GM21723 (cell line): Measurements from ENCODE around the gene ZBTB43.

Experiments used
- ATAC-seq: cut with Tn5 transposase; IDR thresholded peaks from one replicate; pipeline ENCODE4 v1.9.1; 2021; ENCODE audit warnings: mild to moderate bottlenecking, moderate library complexity; ENCODE audit not compliant: unreplicated experiment

ZBTB43 gene

DNA sequence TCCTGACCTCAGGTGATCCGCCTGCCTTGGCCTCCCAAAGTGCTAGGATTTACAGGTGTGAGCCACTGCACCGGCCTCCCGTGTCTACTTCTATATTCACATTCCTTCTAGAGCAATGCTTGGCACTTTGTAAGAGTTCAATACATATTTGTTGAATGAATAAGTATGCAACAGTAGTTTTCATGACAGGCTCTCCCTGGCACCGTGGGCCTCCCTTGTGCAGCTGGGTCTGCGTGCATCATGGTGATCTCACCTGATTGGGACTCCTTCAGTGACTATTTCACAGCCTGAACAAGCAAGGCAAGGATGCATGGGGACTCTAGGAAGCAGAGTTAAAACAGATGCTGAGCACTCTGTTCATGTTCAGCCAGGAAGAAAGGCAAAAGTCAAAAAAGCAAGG lies 48.8 kb downstream of the ZBTB43 start:
- ATAC-seq = no peak

DNA sequence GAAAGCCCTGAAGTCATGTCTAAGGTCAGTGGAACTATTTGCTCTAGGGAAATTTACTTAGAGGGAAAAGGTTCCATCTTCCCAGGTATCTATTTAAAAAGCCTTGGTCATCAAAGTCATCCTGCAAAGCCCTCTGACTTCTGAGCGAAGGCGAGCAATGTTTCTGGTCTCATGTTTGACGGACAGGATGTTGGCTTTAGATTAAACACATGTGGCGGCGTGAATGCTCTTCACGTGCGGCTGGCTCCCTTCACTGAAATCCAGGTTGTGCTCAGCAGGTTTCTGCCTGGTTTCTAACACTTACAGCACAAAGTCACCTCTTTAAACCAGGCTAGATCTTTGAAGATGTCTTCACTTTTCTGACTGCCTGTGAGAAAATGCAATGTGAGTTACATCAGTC lies 49.9 kb downstream of the ZBTB43 start:
- ATAC-seq = no peak

DNA sequence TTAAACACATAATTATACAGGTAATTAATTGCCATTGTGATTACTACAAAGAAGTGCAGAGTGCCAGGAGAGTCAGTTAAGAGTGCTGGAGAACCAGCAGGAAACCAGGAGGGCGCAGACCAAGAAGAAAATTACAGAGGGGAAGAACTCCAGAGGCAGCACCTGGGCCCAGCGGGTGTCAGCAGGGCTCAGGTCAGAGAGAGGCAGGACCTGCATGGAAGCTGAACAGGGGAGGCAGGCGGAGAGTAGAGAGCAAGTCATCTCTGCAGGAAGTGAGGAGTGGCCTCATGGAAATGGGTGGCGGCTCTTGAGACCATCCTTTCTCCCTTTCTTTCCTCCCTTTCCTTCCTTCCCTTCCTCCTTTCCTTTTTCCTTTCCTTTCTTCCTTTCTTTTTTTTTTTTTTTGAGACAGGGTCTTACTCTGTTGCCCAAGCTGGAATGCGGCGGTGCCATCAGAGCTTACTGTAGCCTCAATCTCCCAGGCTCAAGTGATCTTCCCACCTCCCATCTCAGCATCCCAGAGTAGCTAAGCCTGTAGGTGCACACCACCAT lies 51.6 kb downstream of the ZBTB43 start:
- ATAC-seq = no peak

DNA sequence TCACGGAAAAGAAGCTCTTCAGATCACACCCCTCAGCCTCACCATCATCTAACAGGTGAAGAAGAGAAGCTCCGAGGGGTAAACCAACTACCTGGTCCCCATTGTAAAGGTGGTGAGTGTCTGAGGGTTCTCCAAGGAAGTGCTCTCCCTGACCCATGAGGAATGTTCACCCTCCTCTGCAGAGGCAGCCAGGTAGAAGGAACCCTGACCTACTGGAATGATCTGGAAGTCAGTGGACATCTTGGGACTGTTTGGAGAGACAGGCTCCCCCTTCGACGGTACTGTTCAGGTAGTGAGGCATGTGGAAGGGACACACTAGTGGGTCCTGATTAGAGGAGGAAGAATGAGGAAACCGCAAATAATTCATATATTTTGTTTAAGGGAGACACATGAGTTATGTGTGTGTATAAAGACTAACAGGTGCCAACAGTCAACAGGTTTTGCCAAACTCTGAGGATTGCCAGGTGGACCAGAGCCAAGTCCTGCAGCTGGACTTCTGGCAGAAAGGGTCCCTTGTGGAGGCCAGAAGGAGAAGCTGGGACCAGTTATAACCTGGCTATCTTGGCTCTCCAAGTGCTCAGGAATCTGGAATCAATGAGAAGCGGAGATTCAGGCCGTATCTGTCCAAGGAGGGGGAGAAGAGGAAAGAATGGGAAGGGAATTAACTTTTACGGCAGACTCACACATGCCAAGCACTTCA lies 52.6 kb downstream of the ZBTB43 start:
- no peak for ATAC-seq

DNA sequence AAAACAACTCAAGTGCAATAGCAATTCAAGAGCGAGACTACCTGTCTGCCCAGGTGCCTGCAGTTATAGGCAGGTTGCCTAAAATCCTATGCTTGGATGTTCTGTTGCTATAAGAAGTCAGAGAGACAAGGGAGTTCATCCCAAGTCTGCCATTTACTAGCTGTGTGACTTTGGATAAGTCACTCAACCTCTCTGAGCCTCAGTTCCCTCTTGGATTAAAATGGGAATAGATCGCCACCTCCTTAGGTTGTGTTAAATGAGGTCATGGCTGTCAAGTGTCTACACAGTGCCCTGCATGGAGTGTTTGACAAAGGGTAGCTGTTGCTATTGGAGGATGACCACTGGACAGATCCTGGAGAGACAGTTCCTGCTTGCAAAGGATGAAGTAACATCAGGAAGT lies 54.3 kb downstream of the ZBTB43 start:
- no peak for ATAC-seq

DNA sequence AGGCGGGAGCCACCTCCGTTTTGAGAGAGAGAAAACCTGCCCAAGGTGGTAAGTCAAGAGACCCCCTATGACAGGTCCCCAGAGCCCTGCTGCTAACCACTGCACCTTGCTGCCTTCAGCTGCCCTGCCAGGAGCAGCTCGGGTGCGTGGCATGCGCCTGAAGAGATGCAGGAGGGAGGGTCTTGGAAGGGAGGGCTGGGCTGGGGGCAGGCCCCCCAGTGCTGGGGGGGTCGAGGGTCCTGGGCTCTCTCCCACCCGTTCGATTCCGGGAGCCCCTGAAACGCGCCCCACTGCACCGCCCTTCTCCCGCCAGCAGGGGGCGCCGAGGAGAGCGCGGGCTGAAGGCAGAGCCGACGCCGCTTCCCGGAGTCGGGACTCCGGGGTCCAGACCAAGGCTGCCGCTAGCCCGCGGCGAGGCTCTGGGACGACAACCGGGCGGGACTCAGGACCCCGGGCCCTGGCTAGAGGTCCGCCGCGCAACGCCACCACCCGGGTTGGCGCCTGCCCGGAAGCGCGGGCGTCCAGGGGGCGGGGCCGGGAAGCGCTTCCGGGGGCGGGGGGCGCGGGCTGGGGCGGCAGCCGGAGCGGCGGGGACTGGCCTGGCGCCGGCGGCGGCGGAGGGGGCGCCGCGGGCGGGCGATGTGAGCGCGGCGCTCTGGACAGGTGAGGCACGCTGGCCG lies 55.4 kb downstream of the ZBTB43 start, which contains the start of gene ZBTB34:
TSS of gene ZBTB34 (plus strand) at position 563 of the 680 bp plus-strand sequence. CDS start 18,761 bp downstream, outside the sequence.
- peak; percentile 68 for ATAC-seq

DNA sequence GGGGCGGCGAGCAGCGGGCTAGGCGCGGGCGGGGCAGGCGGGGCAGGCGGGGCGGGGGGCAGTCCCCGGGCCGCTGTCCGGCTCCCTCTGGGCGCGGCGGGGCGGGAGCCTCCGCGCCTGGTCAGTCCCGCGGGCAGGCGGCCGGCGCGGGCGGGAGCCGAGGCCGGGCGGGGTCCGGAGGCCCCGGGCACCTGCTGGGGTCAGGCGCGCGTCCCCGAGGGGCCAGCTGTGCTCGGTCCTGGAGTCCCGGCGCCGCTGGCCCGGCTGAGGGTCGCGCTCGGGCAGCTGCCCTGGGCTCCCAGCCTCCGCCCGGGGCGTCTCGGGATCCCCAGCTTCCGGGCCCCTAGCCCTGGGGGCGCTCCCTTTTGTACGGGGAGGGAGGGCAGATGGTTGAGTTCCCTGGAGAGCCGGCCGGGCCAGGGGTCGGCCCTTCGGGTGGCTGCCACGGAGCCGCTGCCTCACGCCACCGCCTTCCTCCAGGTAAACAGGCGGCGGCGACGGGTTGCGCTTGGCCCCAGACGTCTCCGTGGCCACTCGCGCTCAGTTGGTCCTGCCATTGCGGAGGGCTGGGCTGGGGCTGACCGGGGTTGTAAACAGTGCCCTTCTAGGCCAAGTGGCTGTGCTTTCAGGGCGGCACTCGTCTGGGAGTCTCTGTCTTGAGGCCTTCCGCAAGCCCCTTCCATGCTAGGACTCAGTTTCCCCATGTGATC lies 56.1 kb downstream of the ZBTB43 start:
- peak; percentile 42 for ATAC-seq

DNA sequence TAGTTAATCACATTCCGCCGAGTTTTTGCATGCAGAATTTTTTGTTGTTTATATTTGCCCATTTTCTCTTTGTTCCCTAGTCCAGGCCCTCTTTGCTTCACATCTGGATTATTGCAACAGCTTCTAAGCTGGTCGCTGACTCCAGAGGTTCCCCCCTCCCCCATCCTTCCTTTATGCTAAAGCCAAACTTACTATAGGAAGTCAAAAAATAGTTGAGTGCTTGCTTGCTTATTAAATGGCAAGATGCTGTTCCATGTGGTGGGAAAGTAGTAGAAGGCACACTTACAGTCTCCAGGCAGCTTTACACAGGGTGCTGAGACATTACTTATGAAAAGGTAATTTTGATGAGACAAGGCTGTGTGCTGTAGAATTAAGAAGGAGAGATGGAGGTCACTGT lies 56.9 kb downstream of the ZBTB43 start:
- ATAC-seq = no peak

DNA sequence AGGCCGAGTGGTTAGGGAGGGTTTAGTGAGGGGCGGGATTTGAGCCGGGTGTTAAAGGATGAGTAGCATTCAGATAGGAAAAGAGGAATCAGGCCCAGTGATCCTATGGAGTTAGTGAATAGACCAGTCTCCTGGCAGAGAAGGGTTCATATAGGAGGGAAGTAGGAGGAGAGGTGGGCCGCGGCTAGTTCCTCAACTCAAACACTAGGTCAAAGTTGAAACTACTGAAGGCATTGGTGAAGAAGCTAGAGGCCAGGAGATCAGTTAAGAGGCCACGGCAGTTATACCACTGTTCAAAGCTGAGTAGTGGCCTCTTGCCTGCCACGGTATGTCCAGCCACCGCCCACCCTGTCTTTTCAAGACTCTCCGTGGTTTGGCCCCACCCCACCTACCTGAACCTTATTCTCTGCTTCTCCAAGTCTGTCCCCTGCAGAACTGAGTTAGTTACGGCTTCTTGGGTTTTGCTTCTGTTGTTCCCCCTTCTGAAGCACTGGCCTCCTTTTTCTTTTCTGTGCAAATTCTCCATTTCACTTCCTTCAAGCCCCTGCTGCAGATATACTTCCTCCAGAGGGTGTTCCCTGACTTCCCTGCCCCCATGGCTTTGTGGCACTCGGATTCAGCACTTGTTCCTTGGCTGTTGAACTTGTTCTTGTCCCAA lies 57.4 kb downstream of the ZBTB43 start:
- ATAC-seq = no peak

DNA sequence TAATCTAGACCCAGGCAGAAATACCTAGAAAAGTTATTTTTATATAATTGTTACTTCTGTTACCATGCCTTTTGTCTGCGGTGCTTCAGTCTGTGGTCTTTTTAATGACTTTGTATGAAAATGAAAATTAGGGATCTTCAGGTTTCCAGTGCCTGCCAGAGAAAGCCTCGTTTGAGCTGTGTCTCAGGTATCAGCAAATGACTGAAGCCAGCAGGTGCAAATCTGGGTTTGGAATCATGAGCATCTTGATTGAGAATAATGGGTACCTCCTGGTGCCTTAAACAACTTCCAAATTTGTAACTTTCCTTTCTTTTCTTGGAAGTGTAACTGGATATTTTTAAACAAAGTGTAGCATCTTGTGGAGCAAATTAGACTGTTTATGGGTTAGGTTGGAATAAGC lies 59.9 kb downstream of the ZBTB43 start:
- no peak for ATAC-seq

DNA sequence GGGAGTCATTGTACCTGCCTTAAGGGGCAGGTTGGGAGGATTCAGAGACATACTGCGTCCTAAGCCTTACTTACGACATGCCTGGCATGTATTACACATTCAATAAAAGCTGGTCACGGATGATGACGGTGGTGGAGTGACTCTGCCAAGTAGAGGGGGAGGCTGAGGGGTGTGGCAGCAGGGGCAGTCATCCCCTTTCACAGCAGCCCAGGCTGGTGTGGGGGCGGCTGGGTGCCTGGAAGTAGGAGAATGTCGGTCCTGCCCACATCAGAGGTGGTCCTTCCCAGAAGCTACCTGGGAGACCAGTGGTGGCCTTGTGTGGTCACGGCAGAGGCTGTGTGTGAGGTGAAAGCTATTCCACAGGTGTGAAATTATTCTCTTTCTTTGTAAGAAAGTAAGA lies 64.5 kb downstream of the ZBTB43 start:
- no peak for ATAC-seq

DNA sequence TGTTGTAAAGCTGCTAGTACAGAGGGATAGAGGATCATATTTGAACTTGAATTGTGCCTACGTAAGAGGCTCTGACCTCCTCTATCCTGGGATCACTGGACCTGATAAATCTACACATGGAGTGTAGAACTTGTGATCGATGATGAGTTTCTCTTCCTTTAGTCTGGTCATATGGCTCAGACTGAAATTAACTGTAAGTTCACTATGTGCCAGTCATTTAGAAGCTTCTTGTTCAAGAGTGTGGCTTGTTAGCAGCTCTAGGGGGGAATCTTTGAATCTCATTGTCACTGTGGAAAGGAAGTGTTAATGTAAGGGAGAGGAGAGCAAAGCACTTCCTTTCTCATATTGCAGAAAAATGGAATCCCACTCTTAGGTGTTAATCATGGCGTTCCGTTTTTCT lies 67.7 kb downstream of the ZBTB43 start:
- ATAC-seq = no peak

DNA sequence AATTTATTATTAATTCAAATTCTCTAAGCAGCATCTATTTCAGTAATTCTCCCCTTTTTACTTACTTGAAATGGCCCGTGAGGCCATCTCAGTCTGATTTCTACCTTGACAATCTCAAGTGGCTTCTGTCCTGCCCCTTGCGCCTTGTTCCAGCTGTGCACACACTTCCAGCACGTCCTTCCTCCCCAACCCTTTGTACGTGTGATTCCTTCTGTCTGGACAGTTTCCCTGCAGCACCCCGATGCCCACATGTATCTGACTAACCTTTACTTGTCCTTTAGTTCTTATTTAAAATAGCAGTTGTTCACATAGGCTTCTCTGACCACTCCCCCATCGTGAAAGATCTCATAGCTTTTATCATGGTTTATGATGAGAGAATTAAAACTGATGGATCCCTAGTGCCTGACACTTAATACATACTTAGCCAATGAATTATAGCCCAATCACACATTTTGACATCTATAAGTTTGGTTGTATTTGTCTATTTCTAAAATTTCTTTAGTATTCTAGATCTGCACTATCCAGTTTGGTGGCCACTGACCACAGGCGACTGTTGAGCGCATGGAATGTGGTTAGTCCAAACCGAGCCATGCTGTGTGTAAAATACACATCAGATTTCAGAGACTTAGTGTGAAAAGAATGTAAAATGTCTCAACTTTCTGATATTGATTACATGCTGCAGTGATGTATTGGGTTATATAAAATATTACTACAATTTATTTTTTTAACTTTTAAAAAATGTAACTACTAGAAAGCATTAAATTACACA lies 69.9 kb downstream of the ZBTB43 start:
- ATAC-seq = no peak

DNA sequence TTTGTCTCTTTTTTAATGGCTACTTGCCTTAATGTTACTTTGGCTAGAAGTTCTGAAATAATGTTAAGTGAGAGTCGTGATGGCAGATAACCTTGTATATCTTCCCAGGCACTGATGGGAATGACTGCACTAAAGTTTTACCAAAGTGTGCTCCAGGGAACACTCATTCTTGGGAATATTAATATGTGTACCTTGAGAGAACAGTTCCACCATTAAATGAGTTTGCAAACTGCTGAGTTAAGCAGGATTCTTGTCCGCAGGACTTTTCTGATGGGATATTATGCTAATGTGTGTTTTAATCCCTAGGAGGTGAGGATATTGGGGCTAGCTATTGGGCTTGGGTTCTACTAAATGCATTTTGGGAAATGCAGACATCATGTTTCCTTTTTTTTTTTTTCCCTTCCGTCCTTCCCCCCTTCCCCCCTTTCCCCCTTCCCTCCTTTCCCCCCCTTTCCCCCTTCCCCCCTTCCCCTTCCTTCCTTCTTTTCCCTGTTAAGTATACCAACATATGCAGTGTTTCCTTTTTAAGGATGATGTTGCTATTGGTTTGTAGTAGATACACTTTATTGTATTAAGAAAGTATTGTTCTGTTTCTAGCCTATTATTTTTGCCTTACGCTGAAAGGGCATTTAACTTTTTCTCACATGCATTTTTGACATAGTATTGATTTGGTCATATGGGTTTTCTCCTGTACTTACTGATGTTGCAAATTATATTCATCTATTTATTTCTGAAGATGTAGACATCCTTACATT lies 71.1 kb downstream of the ZBTB43 start:
- ATAC-seq = no peak

DNA sequence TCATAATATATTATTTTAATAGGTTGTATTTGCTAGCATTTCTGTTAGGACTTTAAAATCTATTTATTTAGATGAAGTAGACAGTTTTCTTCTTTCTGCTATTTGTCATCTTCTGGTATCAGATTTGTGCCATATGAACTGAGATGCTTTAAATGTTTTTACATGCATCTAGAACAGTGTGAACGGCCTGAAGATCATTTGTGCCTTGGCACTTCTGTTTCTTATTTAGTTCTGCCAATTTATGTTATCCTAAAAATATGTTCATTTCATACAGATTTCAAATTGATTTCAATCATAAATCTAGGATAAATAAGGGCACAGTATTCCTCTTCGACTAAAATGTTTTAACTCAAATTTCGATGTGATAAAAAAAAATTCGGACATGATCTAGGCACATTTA lies 71.7 kb downstream of the ZBTB43 start:
- ATAC-seq = no peak

DNA sequence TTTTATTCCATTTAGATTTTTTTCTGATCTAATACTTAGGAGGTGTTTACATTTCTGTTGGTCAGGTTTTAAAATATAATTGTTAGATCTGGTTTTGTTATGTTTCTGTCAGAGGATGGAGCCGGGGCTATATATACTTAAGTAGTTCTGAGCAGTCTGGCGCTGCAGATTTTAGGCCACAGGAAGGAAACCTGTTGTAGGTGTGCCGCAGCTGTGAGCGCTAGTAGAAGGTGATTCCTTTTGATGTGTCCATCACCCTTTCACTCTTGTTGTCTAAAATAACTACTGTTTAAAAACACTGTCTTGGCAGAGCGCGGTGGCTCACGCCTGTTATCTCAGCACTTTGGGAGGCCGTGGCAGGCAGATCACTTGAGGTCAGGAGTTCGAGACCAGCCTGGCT lies 72.6 kb downstream of the ZBTB43 start:
- ATAC-seq = no peak

DNA sequence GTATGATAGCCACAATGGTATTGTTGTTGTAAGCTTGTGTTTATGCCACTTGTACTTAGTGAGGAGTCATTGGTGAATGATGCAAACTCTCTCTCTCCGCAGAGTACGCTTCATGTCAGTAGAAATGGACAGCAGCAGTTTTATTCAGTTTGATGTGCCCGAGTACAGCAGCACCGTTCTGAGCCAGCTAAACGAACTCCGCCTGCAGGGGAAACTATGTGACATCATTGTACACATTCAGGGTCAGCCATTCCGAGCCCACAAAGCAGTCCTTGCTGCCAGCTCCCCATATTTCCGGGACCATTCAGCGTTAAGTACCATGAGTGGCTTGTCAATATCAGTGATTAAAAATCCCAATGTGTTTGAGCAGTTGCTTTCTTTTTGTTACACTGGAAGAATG lies 74.4 kb downstream of the ZBTB43 start:
- no peak for ATAC-seq

DNA sequence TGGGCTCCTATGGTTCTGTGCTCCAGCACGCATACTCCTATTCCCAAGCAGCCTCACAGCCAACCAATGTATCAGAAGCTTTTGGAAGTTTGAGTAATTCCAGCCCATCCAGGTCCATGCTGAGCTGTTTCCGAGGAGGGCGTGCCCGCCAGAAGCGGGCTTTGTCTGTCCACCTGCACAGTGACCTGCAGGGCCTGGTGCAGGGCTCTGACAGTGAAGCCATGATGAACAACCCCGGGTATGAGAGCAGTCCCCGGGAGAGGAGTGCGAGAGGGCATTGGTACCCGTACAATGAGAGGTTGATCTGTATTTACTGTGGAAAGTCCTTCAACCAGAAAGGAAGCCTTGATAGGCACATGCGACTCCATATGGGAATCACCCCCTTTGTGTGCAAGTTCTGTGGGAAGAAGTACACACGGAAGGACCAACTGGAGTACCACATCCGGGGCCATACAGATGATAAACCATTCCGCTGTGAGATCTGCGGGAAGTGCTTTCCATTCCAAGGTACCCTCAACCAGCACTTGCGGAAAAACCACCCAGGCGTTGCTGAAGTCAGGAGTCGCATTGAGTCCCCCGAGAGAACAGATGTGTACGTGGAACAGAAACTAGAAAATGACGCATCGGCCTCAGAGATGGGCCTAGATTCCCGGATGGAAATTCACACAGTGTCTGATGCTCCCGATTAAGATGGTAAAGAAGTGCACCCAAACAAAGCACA lies 75.5 kb downstream of the ZBTB43 start:
- no peak for ATAC-seq

DNA sequence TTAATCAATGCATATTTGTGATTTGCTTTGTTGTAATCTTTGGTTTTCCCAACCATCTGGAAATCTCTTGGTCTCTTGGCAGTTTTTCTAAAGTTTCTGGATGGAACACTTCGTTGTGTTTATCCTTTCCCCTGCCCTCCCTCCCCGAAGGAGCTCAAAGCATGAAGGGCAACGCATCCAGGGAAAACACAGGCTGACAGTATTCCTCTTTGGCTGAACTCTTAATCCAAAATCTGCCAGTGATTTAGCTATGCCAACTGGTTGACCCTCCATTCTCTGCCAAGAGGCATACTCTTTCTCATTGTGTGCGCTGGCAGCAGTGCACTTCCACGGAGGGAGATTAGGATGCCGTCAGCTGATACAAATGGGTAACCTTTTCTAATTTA lies 76.1 kb downstream of the ZBTB43 start:
- ATAC-seq = no peak
